ENCODE measurements around the gene KIF5C.

The KIF5C gene

DNA sequence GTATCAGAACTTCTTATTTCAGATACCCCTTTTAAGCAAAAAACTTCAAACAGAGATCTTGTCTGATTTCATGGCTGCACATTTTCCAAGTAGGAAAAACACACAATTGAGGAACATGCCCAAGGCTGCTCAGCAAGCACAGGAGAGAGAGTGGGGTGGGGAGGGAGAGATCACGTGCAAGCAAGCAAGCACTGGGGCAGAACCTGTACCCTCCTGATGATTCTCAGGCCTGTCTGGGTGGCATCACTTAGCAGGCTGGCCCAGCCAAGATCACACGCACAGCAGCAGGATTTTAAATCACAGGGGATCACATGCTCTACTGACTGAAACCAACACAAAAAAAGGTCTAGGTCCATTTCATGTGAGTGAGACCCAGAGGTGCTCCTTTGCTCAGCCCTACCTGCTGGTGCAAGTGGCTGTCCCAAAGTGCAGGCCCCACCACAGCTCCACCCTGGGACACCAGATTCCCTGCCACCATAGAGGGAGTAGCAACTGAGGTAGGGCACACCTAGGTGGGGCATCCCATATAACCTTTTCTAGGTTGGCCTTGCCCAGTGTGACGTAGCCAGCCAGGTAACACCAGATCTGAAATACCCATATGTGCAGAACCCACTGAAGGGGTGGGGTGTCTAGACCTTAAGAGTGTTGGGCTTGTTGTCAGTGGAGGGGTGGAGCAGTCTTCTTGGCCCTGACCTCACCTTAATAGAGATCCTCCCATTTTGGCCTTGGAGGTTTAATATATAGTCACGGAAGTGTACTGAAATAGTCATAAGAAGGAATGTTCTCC lies 161.7 kb downstream of the KIF5C start:
- TF ChIP-seq YY1 (IDR thresholded peaks at IDR 0.05; ENCODE audit: insufficient read depth, insufficient read length) (no peak), ZNF274 (IDR thresholded peaks at IDR 0.05; ENCODE audit: low read depth, low read length) (no peak), SUZ12 (IDR thresholded peaks at IDR 0.05; ENCODE audit: extremely low read depth, insufficient read depth, insufficient read length) (no peak)
- Histone ChIP-seq H3K4me3 (ENCODE audit: insufficient read length, low read depth) (no peak overlapping the region), H3K4me1 (ENCODE audit: insufficient read depth, insufficient read length) (peaks cover 8% of the 10 kb centered on the region), H3K9ac (ENCODE audit: insufficient read length, low read depth) (no peak overlapping the region), H3K27me3 (ENCODE audit: insufficient read depth, insufficient read length) (peaks cover 32% of the 10 kb centered on the region), H3K9me3 (ENCODE audit: insufficient read depth, low read length) (no peaks in the 10 kb centered on the region), H3K36me3 (ENCODE audit: insufficient read depth, insufficient read length, low read length) (no peaks in the 10 kb centered on the region)
- DNase-seq (ENCODE audit: low read depth, low spot score) = no peak

DNA sequence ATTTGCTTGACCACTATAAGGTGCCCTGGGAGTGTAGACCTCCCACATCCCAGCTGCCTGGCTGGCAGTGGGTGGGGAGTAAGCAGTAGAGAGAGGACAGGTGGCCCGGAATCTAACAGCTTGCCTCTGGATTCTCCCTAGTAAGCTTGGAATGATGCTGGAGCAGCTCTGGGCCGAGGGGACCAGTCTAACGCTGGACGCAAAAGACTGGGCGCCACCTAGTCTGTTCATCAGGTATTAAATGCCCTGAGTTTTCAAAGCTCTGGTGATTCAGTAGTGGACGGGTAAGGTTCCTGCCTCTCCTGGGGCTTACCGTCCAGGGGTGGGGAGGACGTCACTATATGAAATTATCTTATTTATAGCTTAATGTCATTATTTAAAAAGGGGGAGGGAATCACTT lies 162.8 kb downstream of the KIF5C start:
- Histone ChIP-seq H3K9ac (ENCODE audit: insufficient read length, low read depth) (no peak overlapping the region), H3K9me3 (ENCODE audit: insufficient read depth, low read length) (no peaks in the 10 kb centered on the region), H3K4me3 (ENCODE audit: insufficient read length, low read depth) (peak overlapping the region; percentile 58), H3K36me3 (ENCODE audit: insufficient read depth, insufficient read length, low read length) (no peaks in the 10 kb centered on the region), H3K27me3 (ENCODE audit: insufficient read depth, insufficient read length) (peaks cover 32% of the 10 kb centered on the region), H3K4me1 (ENCODE audit: insufficient read depth, insufficient read length) (peaks cover 6% of the 10 kb centered on the region)
- DNase-seq (ENCODE audit: low read depth, low spot score) = no peak
- no peak for TF ChIP-seq SUZ12 (IDR thresholded peaks at IDR 0.05; ENCODE audit: extremely low read depth, insufficient read depth, insufficient read length)

DNA sequence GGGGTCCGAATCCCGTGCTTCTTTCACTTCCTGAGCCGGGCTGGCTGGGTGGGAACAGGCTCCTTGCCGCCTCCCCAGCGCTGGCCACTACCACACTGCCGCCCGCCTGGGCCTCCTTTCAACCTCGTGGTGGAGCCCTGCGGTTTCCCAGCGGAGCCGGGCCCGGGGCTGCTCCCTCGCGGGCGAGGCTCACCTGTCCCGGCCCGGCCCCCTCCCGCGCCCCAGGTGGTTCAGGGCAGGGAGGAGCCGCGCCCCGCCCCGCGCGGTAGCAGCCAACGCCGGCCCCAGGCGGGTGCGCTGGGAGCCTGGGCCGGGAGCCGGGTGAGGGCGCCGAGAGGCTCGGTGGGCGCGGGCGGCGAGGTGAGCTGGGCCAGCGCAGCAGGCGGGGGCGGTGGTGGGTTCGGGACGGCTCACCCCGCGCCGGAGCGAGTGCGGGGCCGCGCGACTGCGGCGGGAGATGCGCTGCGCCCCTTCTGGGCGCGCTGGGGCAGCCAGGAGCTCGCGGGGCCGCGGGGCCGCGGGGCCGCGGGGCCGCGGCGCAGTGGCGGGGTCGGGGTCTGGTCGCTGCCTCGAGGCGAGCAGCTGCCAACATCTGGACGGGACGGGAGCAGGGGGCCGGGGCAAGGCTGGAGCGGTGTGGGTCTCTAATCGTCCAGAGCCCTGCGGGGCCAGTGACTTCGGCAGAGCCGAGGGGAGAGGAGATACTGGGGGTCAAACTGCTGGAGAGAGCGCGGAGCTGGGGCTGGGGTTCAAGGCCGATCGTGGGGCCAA lies 163.6 kb downstream of the KIF5C start, which contains the start of gene LYPD6B:
Gene LYPD6B, plus strand, starts transcription at position 258 of the 771 bp plus-strand sequence. CDS start 92,250 bp downstream, outside the sequence.
- Histone ChIP-seq H3K9ac (ENCODE audit: insufficient read length, low read depth) (peak within 1 kb of the TSS; percentile 73), H3K4me3 (ENCODE audit: insufficient read length, low read depth) (peak within 1 kb of the TSS; percentile 58), H3K9me3 (ENCODE audit: insufficient read depth, low read length) (no peaks in the 10 kb centered on the region), H3K4me1 (ENCODE audit: insufficient read depth, insufficient read length) (peaks cover 6% of the 10 kb centered on the region), H3K27me3 (ENCODE audit: insufficient read depth, insufficient read length) (peaks cover 32% of the 10 kb centered on the region), H3K36me3 (ENCODE audit: insufficient read depth, insufficient read length, low read length) (no peaks in the 10 kb centered on the region)
- TF ChIP-seq ZNF274 (IDR thresholded peaks at IDR 0.05; ENCODE audit: low read depth, low read length) (no peak), SUZ12 (IDR thresholded peaks at IDR 0.05; ENCODE audit: extremely low read depth, insufficient read depth, insufficient read length) (no peak), YY1 (IDR thresholded peaks at IDR 0.05; ENCODE audit: insufficient read depth, insufficient read length) (no peak)
- no peak for DNase-seq (ENCODE audit: low read depth, low spot score)

DNA sequence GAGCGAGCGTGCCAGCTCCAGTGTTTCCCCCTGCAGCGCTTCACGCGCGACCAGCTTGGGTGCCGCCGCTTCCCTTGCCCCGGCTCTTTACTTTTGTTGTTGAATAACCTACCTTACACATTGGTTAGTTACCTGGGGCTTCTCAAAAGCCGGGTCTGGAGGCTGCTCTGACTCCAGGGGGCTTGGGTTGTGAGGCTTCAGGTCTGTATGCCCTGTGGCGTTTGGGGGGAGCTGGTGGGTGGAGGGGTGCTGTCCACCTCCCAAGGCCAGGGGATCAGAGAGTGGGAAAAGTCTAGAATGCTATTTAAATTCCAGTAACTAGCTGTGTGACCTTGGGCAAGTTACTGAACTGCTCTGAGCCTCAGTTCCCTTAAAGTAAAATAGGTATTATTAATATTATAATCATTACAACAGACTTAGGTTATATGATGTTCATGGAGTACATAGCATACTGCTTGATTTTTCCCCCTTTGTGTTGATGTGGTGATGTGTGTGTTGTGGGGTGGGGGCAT lies 164.2 kb downstream of the KIF5C start:
- peaks cover 6% of the 10 kb centered on the region for H3K4me1 ChIP-seq (ENCODE audit: insufficient read depth, insufficient read length)
- peak overlapping the region; percentile 58 for H3K4me3 ChIP-seq (ENCODE audit: insufficient read length, low read depth)
- no peak for DNase-seq (ENCODE audit: low read depth, low spot score)
- TF ChIP-seq ZNF274 (IDR thresholded peaks at IDR 0.05; ENCODE audit: low read depth, low read length) (no peak), SUZ12 (IDR thresholded peaks at IDR 0.05; ENCODE audit: extremely low read depth, insufficient read depth, insufficient read length) (no peak), YY1 (IDR thresholded peaks at IDR 0.05; ENCODE audit: insufficient read depth, insufficient read length) (no peak)
- peaks cover 32% of the 10 kb centered on the region for H3K27me3 ChIP-seq (ENCODE audit: insufficient read depth, insufficient read length)
- H3K36me3 ChIP-seq (ENCODE audit: insufficient read depth, insufficient read length, low read length) = no peaks in the 10 kb centered on the region
- peak overlapping the region; percentile 73 for H3K9ac ChIP-seq (ENCODE audit: insufficient read length, low read depth)
- H3K9me3 ChIP-seq (ENCODE audit: insufficient read depth, low read length) = no peaks in the 10 kb centered on the region

DNA sequence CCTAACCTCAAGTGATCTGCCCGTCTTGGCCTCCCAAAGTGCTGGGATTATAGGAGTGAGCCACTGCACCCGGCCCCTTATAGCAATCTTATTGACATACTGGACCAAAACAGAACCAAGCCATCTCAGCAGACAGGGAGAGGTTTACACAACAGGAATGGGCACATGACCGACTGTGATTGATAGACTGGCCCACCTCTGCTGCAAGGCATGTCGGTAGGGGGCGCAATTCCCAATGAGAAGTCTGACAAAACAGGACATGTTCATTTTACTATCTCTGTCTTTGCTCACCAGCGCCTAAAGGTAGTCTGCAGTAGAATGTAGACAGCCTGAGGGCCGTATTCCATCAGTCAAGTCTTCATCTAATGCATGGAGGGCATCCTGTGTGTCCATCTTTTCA lies 165.4 kb downstream of the KIF5C start:
- H3K4me1 ChIP-seq (ENCODE audit: insufficient read depth, insufficient read length) = peaks cover 6% of the 10 kb centered on the region
- TF ChIP-seq SUZ12 (IDR thresholded peaks at IDR 0.05; ENCODE audit: extremely low read depth, insufficient read depth, insufficient read length) = no peak
- no peak for TF ChIP-seq YY1 (IDR thresholded peaks at IDR 0.05; ENCODE audit: insufficient read depth, insufficient read length)
- no peak for TF ChIP-seq ZNF274 (IDR thresholded peaks at IDR 0.05; ENCODE audit: low read depth, low read length)
- H3K9me3 ChIP-seq (ENCODE audit: insufficient read depth, low read length) = no peaks in the 10 kb centered on the region; the same call in 1 of the 2 replicates
- peak; percentile 63 for DNase-seq (ENCODE audit: low read depth, low spot score)
- no peaks in the 10 kb centered on the region for H3K36me3 ChIP-seq (ENCODE audit: insufficient read depth, insufficient read length, low read length)
- no peak overlapping the region for H3K9ac ChIP-seq (ENCODE audit: insufficient read length, low read depth)
- H3K27me3 ChIP-seq (ENCODE audit: insufficient read depth, insufficient read length) = peaks cover 32% of the 10 kb centered on the region
- H3K4me3 ChIP-seq (ENCODE audit: insufficient read length, low read depth) = no peak overlapping the region

DNA sequence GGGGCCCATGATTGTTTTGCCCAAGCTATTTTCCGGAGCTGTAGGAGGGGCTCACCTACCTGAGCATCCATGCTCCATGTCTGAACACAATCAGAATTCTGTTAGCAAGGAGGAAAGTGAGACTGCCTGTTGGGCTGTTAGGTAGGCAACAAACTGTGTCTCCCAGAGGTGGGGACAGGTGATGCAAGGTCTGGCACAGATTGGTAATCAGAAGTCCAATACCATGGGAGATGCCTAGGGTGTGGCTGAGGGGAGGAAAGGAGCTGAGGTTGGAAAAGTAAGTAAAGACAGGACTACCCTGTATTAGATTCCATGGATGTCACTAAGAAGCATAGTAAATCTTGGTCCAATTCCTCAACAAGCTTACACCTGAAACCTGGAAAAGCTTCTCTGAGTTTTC lies 166.5 kb downstream of the KIF5C start:
- DNase-seq (ENCODE audit: low read depth, low spot score) = no peak
- Histone ChIP-seq H3K36me3 (ENCODE audit: insufficient read depth, insufficient read length, low read length) (no peaks in the 10 kb centered on the region), H3K4me1 (ENCODE audit: insufficient read depth, insufficient read length) (peaks cover 6% of the 10 kb centered on the region), H3K4me3 (ENCODE audit: insufficient read length, low read depth) (no peak overlapping the region), H3K9ac (ENCODE audit: insufficient read length, low read depth) (no peak overlapping the region), H3K9me3 (ENCODE audit: insufficient read depth, low read length) (peaks cover 8% of the 10 kb centered on the region; the same call in 1 of the 2 replicates), H3K27me3 (ENCODE audit: insufficient read depth, insufficient read length) (peaks cover 32% of the 10 kb centered on the region)
- no peak for TF ChIP-seq ZNF274 (IDR thresholded peaks at IDR 0.05; ENCODE audit: low read depth, low read length)
- TF ChIP-seq SUZ12 (IDR thresholded peaks at IDR 0.05; ENCODE audit: extremely low read depth, insufficient read depth, insufficient read length) = no peak

DNA sequence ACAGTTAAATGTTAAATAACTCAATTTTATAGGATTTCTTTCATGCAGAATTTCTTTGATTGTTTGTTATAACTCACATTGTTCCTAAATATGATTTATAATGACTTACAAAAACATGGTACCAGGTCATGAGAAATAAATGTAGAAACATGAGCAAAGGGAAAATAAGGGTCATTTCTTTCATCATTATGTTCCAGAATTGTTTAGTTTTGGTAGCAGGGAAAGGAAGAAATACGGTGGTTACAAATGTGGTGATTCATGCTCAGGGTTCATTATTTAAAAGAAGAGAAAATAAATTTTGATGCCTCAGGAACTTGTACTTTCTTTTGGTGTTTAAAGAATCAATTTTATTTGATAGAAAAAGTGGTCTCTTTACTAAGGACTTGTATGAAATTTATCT lies 167.9 kb downstream of the KIF5C start:
- TF ChIP-seq SUZ12 (IDR thresholded peaks at IDR 0.05; ENCODE audit: extremely low read depth, insufficient read depth, insufficient read length) (no peak), ZNF274 (IDR thresholded peaks at IDR 0.05; ENCODE audit: low read depth, low read length) (no peak), YY1 (IDR thresholded peaks at IDR 0.05; ENCODE audit: insufficient read depth, insufficient read length) (no peak)

More for the DNA sequence above, 167.9 kb downstream of the KIF5C start:
- Histone ChIP-seq H3K27me3 (ENCODE audit: insufficient read depth, insufficient read length) (peaks cover 19% of the 10 kb centered on the region), H3K9ac (ENCODE audit: insufficient read length, low read depth) (no peak overlapping the region), H3K9me3 (ENCODE audit: insufficient read depth, low read length) (peaks cover 8% of the 10 kb centered on the region; the same call in 1 of the 2 replicates), H3K4me3 (ENCODE audit: insufficient read length, low read depth) (no peak overlapping the region), H3K4me1 (ENCODE audit: insufficient read depth, insufficient read length) (peaks cover 2% of the 10 kb centered on the region), H3K36me3 (ENCODE audit: insufficient read depth, insufficient read length, low read length) (no peaks in the 10 kb centered on the region)
- DNase-seq (ENCODE audit: low read depth, low spot score) = no peak

Data from NT2/D1 (cell line).